RWPE1 (cell line): ENCODE measurements around the gene PREP.

Experiments
- CTCF ChIA-PET: fragments of 350-600 bp; sonication (Branson Sonifier 250); formaldehyde crosslinking; extraction: SDS; loops from one replicate; lab custom pipeline; 2021; lab: Yijun Ruan, JAX
- POLR2A ChIA-PET: fragments of 400-600 bp; formaldehyde crosslinking; extraction: SDS; loops from one replicate; lab custom pipeline; 2020; ENCODE audit warnings: antibody characterized with exemption; ENCODE audit not compliant: low non-redundant PET; lab: Yijun Ruan, JAX
- DNase-seq: peaks from one replicate; pipeline ENCODE4 v3.0.0; 2012; ENCODE audit warnings: low spot score
- H3K27ac ChIP-seq: fragments of 450-650 bp; 2 replicates; pipeline ENCODE4 v1.5.1; 2017
- TF ChIP-seq, protein P1 (sequence below): fragments of 450-650 bp; conservative IDR thresholded peaks from 2 replicates; pipeline ENCODE4 v1.5.1; 2017; ENCODE audit warnings: low read depth, mild to moderate bottlenecking

The PREP gene

DNA sequence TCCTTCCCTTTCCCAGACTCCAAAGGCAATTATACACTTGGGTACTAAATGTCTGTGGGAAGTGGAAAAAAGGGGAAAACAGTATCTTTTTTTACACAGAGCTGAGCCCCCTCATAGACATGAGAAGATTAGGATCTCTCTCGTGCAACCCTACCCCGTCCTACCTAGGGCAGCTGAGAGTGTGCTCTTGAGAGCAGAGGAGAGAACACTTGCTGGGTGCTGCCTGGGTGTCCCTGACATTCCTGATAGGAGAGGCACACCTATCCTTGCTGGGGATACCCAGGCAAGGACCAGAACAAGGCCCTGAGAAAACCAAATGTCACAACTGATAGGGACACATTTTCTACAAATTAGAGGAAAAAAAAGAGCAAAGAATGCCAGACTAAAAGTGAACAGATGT lies 81.2 kb downstream of the PREP start:
- CTCF ChIA-PET = interaction anchor here (0.7 kb wide), 1 partner anchor 15 kb away, joined by 8 read pairs; no protein-coding TSS in a partner anchor
- no peak for DNase-seq

DNA sequence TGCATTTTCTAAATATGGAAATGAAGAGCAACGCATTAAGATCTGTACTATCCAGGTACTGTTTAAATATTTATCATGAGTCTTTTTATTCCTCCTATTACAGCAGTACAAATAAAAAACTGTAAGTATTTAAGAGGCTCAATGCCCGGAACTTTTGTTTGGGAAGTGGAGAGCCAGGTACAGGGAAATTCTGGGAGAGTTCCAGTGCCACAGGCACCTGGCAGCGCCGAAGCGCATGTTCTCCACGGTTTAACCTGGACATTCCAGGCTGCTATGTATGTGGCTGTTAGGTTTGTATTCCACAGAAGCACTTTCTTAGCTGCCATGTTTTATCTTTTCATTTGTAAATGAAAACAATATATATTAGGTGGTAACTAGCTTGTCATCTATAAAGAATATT lies 81.7 kb downstream of the PREP start:
- DNase-seq = no peak
- POLR2A ChIA-PET = no interaction called here

More for the DNA sequence above, 81.2 kb downstream of the PREP start:
- no peak overlapping the region for H3K27ac ChIP-seq
- POLR2A ChIA-PET = no interaction called here
- TF ChIP-seq, protein P1, sequence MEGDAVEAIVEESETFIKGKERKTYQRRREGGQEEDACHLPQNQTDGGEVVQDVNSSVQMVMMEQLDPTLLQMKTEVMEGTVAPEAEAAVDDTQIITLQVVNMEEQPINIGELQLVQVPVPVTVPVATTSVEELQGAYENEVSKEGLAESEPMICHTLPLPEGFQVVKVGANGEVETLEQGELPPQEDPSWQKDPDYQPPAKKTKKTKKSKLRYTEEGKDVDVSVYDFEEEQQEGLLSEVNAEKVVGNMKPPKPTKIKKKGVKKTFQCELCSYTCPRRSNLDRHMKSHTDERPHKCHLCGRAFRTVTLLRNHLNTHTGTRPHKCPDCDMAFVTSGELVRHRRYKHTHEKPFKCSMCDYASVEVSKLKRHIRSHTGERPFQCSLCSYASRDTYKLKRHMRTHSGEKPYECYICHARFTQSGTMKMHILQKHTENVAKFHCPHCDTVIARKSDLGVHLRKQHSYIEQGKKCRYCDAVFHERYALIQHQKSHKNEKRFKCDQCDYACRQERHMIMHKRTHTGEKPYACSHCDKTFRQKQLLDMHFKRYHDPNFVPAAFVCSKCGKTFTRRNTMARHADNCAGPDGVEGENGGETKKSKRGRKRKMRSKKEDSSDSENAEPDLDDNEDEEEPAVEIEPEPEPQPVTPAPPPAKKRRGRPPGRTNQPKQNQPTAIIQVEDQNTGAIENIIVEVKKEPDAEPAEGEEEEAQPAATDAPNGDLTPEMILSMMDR = no peak

DNA sequence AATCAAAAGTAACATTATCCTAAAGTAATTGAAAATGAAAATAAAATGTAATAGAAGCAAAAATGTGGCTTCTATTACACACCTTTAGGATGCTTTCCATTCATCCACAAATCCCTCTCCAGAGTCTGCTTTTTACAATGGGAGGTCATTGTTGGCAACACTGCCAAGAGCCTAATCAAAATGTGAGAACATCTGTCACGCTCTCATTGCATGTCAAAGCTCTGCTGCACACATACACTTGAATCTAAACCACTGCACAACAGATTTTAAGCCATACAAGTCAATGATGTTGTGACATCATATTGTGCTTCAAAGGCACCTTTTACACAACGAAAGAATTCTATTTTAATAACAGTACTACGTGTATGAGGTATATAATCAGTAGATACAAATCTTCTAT lies 82.1 kb downstream of the PREP start:
- CTCF ChIA-PET = interaction anchor here (0.5 to 0.6 kb wide), 2 partner anchors 8 to 39 kb away, joined by 3 to 5 read pairs; no protein-coding TSS in a partner anchor
- POLR2A ChIA-PET = no interaction called here
- TF ChIP-seq, protein P1 = no peak
- H3K27ac ChIP-seq = no peak overlapping the region
- no peak for DNase-seq

More for the DNA sequence above, 81.7 kb downstream of the PREP start:
- CTCF ChIA-PET = interaction anchor here (0.6 to 0.7 kb wide), 2 partner anchors 14 to 39 kb away, joined by 5 to 8 read pairs; no protein-coding TSS in a partner anchor
- no peak overlapping the region for H3K27ac ChIP-seq
- TF ChIP-seq, protein P1 = no peak

DNA sequence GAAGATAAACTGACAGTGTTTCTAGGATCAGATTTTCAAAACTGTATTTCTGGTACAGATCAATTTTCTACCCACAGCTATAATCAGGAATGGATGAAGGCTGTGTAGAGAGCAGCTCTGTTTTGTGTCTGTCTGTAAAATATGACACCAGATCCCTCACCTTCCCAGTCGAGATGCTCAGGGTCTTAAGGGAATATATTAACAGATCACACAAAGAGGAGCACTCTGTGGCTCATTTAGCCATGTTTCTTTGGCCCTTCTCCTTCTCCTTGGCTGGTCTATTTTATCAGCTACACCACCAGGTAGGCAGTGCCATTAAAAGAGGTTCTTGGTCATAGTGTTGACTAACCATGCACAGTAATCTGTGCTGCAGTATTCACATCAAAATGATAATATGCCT lies 82.6 kb downstream of the PREP start:
- H3K27ac ChIP-seq = no peak overlapping the region
- DNase-seq = no peak
- ChIA-PET CTCF (interaction anchor here (0.5 kb wide), 1 partner anchor 8 kb away, joined by 3 read pairs; no protein-coding TSS in a partner anchor), POLR2A (no interaction called here)
- TF ChIP-seq, protein P1 = no peak

DNA sequence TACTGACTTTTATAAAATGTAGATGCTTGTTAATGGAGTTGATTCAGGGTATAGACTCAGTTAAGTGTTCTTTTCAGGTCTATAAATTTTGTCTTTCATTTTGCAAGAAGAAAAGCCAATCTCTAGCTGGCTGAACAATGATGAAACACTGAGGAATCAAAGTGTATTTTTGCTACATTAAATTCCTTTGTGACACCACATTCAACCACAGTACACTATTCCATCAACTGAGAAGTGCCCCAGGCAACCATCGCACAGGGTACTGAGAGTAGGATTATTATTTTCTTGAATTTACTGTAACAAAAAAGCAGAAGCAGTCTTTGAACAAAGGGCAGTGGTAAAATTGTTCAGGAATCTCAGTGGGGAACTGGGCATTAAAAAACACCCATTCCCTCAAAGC lies 83.6 kb downstream of the PREP start:
- peak overlapping the region; percentile 52; the same call in 1 of the 2 replicates for H3K27ac ChIP-seq
- no peak for DNase-seq
- CTCF ChIA-PET = no interaction called here
- POLR2A ChIA-PET = no interaction called here
- TF ChIP-seq, protein P1 = no peak

GRCh38 chr6:105318660-105319059 lies 84.2 kb downstream of the PREP start:
- no peak overlapping the region for H3K27ac ChIP-seq
- POLR2A ChIA-PET = no interaction called here
- CTCF ChIA-PET = interaction anchor here (0.5 to 1.2 kb wide), 4 partner anchors 43 to 84 kb away, joined by 3 to 5 read pairs (median 4); partner anchors contain the start of gene PREP
- peak; percentile 67 for DNase-seq
- TF ChIP-seq, protein P1 = no peak
